GM15510 (cell line): Measurements from ENCODE around the gene PA2G4.
A peak's percentile ranks its signal among the peaks of the same experiment; 100 is the strongest.

Experiments
- POLR2A ChIP-seq: IDR thresholded peaks from 3 replicates; pipeline ENCODE4 v1.6.1; 2011; ENCODE audit warnings: borderline replicate concordance; ENCODE audit not compliant: insufficient read length; ENCODE audit errors: extremely low read depth

PA2G4 gene

DNA sequence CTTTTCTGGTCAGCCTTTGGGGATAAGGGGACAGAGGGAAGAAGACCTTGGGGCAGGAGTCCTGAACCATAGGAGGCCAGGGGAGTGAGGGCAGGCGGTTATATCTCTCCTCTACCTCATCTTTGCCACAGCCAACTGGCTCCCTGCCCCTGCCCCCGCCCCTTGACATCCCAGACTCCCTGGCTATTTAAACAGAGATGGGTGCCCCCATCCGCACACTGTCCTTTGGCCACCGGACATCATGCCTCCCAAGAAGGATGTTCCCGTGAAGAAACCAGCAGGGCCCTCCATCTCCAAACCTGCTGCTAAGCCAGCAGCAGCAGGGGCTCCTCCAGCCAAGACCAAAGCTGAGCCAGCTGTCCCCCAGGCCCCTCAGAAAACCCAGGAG lies 49.3 kb downstream of the PA2G4 start:
- no peak for TF ChIP-seq POLR2A

DNA sequence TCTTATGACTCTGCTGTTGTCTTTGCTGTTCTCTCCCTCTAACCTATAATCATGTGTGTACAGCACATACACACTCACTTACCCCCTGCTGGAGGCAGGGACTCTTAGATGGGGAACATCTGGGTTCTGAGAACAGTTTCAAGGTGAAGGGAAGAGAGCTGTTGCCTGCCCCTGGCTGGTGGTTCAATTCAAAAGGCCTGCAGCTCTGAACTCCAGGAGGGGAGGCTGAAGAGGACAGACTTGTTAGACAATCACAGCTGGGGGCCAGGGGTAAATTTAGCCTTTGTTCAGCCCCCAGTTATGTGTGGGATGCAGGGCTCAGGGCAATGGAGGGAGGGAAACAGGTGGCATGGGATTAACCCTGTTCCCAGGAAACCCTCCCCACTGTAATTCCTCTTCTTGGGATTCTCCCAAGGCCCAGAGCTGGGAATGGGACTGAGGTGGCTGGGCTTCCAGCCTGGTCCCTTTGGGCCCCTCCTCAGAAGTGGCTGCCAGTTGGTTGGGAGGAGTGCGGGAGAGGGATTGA lies 50.0 kb downstream of the PA2G4 start:
- no peak for TF ChIP-seq POLR2A

DNA sequence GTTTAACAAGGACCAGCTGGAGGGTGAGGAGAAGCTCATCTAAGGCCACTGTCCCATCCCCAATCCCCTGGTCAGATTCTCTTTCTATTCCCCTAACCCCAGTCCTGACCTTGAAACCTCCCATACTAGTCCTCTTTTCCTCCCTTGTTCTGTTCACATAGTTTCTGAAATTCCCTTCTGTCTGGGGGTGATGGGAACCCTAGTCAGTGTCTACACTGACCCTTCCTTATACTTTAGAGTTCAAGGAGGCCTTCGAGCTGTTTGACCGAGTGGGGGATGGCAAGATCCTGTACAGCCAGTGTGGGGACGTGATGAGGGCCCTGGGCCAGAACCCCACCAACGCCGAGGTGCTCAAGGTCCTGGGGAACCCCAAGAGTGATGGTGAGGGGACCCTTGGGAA lies 50.5 kb downstream of the PA2G4 start:
- TF ChIP-seq POLR2A, result no peak

DNA sequence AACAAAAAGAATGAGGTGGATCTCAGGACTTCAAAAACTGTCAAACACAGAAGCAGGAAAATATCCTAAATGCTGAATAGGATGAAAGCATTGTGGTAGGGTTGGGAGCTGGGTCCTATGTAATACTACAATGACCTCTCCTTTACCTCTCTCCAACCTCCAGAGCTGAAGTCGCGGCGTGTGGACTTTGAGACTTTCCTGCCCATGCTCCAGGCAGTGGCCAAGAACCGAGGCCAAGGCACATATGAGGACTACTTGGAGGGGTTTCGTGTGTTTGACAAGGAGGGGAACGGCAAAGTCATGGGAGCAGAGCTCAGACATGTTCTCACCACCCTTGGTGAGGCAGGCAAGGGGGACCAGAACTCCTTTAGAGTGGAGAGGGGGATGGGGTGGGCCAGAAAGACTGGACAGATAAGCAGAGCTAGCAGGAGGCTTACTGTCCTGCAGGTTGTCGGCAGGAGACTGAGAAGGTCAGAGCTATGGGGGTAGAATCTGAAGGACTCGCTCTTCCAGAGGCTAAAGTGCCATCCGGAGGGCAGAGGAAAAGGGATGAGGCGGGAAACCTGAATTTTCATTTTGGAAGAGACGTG lies 51.0 kb downstream of the PA2G4 start:
- TF ChIP-seq POLR2A, result no peak

DNA sequence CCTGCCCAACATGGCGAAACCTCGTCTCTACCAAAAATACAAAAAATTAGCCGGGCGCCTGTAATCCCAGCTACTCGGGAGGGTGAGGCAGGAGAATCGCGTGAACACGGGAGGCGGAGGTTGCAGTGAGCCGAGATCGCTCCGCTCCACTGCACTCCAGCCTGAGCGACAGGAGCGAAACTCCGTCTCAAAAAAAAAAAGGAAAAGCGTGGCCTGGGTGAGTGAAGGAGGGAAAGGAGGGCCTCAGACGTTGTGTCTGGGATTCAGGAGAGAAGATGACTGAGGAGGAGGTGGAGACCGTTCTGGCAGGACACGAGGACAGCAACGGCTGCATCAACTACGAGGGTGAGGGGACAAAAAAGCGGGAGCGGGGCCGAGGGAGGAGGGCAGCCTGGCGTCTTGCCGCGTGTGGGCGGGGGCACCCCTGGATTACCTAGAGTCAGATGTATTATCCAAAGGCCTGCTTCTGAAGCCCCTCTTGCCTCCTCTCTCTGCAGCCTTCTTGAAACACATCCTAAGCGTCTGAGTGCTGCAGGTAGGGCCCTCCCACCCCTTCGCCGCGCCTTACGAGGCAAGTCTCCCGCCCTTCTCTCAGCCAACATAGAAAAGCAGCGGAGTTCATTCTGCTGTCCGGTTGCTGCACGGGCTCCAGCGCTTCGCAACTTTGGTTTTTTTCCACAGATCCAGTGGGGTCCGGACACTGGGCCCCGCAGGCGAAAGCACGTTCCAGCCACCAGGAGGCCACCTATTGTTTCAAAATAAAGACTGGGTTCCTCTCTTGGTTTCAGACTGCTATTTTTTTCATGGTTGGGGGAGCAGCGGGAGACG lies 53.1 kb downstream of the PA2G4 start:
- peak; percentile 31 for TF ChIP-seq POLR2A

DNA sequence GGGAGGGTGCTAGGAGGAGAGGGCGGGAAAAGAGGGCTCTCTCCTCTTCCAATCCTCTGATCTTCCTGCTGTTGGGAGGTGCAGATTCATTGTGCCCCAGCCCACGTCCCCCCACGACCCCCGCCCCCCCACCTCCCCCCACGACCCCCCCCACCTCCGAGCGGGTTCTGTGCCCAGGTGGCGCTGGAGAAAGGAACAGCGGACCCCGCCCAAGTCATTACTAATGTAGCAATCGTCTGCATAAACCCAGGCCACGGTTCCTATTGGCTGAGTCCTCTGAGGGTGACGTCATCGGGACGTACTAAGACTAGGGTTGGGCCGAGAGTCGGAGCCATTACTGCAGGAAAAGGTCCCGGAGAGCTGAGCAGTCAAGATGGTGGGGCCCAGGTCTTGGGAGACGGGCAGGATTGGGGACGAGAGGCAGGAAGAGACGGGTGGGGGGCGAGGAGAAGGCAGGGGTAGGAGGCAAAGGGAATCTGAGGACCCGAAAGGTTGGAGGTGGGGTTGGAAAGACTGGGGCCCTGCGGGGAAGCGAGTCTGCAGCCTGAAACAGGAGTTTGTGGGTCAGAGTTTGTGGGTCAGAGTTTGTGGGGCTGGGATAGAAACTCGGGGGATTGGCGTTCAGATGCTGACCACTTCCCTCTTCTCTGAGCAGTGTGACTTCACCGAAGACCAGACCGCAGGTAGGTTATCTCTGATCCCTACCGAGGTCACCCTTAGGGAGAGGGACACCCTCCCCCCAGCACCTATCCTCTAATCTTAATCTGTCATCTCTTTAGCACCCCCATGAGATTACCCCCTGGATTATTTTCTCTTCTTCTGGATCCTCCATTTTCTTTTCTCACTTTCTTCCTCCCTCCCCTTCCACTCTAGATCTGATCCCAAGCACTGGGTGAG lies 53.9 kb downstream of the PA2G4 start, which contains the start of gene MYL6:
MYL6 (plus strand) TSS at position 331 of the 897 bp plus-strand sequence; CDS start at position 374, 43 bp downstream.
- TF ChIP-seq POLR2A, result peak; percentile 98

DNA sequence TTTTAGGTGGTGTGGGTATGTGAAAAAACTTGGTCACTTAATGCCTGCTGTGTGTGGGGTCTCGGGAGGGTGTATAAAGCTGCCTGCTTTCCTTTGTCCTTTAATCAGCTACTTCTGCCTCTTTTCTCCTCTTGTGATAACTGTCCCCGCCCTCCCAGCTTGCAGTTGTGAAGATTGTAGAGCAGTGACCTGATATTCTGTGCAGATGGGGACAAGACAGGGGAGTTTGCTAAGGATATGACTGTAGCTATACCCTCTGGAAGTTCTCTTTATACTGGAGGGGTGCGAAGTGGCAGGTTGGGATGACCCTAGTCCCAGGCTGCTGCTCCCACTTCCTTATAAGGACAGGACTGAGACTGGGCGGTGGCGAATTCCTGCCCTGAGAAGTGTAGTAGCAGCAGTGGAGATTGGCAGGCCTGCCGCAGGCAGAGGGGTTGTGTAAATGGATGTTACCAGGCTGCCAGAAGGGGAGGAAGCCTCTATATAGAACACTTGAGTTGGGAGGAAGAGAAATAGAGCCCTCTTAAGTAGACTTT lies 54.6 kb downstream of the PA2G4 start:
- no peak for TF ChIP-seq POLR2A

DNA sequence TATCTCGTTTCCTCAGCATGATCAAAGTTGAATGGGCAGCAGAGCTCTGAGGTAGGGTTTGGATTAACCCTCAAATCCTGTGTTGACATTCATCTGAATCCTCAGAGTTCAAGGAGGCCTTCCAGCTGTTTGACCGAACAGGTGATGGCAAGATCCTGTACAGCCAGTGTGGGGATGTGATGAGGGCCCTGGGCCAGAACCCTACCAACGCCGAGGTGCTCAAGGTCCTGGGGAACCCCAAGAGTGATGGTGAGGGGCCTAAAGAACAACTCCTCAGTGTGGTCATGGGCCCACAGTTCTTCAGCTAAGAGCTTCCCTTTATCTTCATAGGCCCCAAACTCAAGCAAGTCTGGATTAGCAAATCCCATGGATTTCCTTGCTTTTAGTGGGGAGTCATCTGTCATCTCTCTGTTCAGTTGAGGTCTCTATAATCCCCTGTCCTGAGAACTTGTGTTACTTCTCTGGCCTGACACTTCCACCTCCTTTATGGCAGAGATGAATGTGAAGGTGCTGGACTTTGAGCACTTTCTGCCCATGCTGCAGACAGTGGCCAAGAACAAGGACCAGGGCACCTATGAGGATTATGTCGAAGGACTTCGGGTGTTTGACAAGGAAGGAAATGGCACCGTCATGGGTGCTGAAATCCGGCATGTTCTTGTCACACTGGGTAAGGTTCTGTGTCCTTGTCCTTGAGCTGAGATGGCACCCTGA lies 55.3 kb downstream of the PA2G4 start:
- TF ChIP-seq POLR2A, result no peak

DNA sequence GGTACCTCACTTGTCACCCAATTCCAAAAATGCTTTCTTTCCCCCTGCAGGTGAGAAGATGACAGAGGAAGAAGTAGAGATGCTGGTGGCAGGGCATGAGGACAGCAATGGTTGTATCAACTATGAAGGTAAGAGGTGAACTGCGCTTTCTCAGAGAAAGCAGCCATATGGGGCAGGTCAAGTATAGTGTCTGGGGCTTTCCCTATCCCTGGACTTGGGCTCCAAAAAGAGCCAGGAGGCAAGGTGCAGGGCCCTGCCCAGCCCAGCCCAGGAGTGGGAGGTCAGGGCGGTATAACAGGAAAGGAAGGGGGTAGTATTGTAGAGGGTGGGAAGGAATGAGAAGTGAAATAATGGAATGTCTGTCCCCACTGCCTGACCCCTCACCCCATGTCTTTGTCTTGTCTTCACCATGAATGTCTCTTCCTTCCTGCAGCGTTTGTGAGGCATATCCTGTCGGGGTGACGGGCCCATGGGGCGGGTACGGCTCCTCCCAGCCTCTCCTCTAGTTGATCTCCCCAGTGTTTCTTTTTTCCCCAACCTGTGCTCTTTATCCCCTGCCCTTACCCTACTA lies 55.9 kb downstream of the PA2G4 start:
- peak; percentile 36 for TF ChIP-seq POLR2A

DNA sequence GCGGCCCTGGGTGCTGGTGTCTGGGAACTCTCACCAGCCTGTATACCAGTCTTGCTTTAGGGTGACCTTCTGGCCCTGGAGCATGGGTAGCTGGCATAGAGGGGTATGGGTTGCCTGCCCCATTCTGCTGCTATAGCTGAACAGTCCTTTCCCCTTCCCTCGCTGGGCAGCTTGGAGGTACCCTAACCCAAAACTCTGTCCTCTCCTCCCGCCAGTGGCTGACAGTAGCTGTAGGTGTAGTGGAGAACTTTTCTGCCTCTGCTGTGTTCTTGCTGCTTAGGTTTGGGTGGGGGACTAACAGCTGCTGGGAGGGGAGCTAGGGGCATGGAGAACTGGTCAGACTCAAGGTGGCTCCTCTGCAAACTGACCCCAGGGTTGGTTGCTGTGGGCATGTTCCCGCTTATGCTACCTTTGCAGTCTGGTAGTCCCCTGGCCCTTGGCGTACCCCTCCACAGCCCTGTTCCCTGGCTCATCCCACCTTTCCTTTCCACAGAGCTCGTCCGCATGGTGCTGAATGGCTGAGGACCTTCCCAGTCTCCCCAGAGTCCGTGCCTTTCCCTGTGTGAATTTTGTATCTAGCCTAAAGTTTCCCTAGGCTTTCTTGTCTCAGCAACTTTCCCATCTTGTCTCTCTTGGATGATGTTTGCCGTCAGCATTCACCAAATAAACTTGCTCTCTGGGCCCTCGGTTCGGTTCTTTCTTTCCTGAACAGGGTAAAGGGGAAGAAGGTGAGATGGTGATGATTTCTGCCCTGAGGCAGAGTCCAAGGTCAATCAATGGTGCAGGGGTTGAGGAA lies 56.7 kb downstream of the PA2G4 start:
- no peak for TF ChIP-seq POLR2A

DNA sequence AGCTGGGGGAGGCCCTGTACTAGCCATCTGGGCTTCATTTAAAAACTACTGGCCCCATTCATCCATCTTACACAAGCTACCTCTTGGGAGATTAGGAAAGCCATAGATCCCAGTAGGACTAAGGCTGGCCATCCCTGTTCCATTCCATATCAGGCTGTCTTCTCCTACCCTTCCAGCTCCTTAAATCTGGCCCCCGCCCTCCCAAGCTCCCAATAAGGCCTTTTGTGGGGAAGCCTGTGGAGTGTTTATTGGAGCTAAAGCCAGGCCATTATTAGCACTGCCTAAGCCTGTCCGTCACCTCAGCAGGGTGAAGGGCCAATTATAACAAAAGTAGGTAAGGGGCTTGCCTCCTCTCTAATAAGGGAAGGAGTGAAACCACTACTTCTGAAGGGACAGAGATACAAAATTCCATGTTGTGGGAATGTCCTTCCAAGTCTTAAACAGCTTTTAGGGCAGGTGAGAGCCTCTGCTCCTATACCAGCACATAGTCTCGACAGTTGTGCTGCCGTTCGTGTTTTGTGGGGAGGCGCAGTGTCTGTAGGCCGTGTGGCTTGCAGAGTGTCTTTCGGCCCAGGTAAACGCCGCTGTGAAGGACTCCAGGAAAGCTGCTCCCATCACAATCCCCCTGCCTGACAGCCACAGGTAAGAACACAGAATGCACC lies 57.5 kb downstream of the PA2G4 start:
- no peak for TF ChIP-seq POLR2A

DNA sequence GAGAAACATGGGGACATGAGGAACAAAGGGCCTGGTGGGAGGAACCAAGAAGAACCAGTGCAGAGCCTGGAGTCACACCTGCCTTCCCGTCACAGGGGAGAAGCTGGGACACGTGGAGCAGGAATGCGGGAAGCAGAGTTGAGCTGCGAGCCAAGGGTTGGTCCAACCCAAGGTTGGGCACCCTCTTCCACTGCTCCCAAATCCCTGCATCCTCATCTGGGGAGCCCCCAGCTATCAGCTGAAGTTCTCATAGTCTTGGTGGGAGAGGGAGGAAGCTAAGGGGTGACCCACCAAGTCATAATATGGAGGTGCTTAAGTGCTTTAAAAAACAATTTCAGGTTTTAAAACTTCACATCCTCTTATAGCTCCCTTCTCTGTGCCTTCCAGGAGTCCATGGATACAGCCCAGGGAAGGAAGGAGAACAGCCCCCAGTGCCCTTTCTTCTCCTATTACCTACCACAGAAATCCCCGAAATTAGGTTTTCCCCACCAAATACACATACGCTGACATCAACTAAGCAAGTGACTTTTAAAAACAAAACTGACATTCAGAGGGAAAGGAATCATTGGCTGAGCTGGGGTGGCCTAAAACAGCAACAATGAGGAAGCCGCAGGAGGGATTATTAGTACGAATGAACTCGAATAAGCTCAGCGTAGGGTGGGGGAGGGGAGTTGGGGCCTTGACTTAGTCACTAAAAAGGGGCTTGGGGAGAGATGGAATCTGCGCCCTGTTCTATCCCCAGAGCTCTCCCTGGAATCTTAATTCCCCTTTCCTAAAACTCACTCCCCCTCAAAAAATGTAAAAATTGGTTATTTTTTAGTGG lies 58.3 kb downstream of the PA2G4 start:
- TF ChIP-seq POLR2A, result no peak
